Mucosa of rectum (tissue), 2 donors: ENCODE results near the gene FAM53A.

Experiments
- H3K27ac ChIP-seq, 2 donors: one replicate each; pipeline ENCODE4 v1.7.0; 2013; ENCODE audit warnings: inconsistent platforms in 2 of 2, low read depth in 2 of 2, low read length in 2 of 2
- H3K27me3 ChIP-seq, 2 donors: one replicate each; pipeline ENCODE4 v1.7.0; 2013; ENCODE audit warnings: low read length in 2 of 2; ENCODE audit not compliant: control insufficient read depth in 2 of 2, insufficient read depth in 2 of 2
- H3K36me3 ChIP-seq, 2 donors: one replicate each; pipeline ENCODE4 v1.7.0; 2013; ENCODE audit warnings: low read length in 2 of 2; ENCODE audit not compliant: control insufficient read depth in 2 of 2, insufficient read depth in 2 of 2
- H3K4me1 ChIP-seq, 2 donors: one replicate each; pipeline ENCODE4 v1.7.0; 2013; ENCODE audit warnings: low read length in 2 of 2, mild to moderate bottlenecking in 1 of 2; ENCODE audit not compliant: control insufficient read depth in 2 of 2, insufficient read depth in 2 of 2
- H3K4me3 ChIP-seq, 2 donors: one replicate each; pipeline ENCODE4 v1.7.0; 2013; ENCODE audit warnings: low read length in 2 of 2
- H3K9ac ChIP-seq, 2 donors: one replicate each; pipeline ENCODE4 v1.7.0; 2013; ENCODE audit warnings: low read length in 2 of 2, low read depth in 1 of 2, mild to moderate bottlenecking in 1 of 2
- H3K9me3 ChIP-seq, 2 donors: one replicate each; pipeline ENCODE4 v1.7.0; 2013; ENCODE audit warnings: low read length in 2 of 2; ENCODE audit not compliant: control insufficient read depth in 2 of 2
- donor health status: healthy.
- donor health status: Normal muscosa, but diverticular disease.

FAM53A gene

DNA sequence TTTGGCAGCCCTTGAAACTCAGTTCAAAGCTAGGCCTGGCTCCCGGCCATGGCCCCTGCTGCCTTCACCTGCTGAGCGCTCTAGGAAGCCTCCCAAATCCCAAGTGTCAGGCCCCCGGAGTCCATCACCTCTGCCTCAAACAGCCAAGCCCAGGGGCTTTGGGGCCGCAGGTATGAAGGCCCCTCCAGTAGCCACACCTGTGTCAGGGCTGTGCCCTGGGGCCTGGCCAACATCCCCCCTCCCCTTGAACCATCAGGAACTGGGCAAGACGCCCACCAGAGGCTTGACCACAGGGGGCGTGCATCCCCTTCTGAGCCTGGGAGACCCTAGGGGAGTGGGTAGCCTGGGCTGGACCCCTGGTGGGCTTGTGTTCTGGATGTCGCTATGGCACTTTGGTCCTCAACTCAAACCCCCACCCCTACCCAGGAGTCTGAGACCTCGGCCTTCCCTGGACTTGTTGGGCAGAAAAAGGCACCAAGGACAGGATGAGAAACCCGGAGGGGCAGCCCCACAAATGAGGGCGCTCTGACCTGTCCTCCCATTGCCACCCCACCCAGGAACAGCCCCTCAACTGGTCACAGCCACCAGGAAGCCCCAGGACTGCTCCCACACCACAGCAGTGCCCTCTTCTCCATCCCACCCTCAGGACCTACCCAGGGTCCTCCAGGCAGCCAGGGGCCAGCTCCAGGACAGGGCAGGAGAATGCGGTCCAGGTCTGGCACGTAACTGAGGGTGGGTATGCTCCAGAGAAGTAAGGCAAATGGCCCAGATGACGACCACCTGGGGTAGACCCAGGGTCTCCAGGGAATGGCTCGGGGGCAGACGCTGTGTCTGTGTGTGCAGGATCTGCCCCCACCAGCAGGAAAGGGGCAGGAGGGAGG is 32.2 kb upstream of the FAM53A start:
- no peak overlapping the region for H3K4me3 ChIP-seq
- no peaks in the 10 kb centered on the region for H3K27me3 ChIP-seq
- no peaks in the 10 kb centered on the region for H3K9me3 ChIP-seq
- H3K4me1 ChIP-seq: peaks cover 29 to 43% of the 10 kb centered on the region in 2 donors
- H3K9ac ChIP-seq: no peak overlapping the region
- peaks cover 12 to 24% of the 10 kb centered on the region in 2 donors for H3K36me3 ChIP-seq
- no peak overlapping the region for H3K27ac ChIP-seq

DNA sequence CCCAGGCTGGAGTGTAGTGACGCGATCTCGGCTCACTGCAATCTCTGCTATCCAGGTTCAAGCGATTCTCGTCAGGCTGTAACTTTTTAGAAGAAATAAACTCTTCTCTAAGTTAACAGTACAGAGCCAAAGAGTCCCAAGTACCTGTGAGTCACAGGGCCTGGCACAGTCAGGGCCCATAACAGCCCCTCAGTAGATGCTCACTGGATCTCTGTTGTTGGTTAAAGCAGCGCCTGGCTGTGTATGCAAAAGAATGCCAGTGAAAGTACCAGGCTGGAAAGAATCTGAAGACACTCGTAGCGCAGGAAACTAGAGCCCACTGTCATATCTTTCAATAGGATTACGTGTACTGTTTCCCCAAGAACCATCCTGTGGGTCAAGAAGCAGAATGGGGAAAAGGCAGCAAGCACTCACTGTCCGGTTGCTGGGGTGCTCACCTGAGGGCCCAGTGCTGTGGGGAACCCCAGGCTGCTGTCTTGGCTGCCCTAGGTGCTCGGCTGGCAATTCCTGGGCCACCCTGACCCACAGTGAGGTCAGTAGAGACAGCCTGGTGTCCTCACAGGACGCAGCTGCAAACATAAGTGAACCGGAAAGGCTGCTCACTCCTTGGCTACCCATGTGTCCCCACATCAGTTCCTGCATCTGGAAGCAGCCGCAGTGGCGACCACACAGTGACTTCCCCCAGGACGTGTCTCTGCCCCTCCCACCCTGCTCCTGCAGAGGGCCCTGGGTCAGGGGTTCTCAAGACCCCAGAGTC is 31.1 kb upstream of the FAM53A start:
- Histone ChIP-seq H3K9me3 (no peaks in the 10 kb centered on the region), H3K36me3 (peaks cover 12 to 24% of the 10 kb centered on the region in 2 donors), H3K27me3 (no peaks in the 10 kb centered on the region), H3K9ac (no peak overlapping the region), H3K27ac (peak overlapping the region in 1 of 2 donors; percentile 67), H3K4me1 (peaks cover 32 to 46% of the 10 kb centered on the region in 2 donors), H3K4me3 (peak overlapping the region in 1 of 2 donors; percentile 5)

DNA sequence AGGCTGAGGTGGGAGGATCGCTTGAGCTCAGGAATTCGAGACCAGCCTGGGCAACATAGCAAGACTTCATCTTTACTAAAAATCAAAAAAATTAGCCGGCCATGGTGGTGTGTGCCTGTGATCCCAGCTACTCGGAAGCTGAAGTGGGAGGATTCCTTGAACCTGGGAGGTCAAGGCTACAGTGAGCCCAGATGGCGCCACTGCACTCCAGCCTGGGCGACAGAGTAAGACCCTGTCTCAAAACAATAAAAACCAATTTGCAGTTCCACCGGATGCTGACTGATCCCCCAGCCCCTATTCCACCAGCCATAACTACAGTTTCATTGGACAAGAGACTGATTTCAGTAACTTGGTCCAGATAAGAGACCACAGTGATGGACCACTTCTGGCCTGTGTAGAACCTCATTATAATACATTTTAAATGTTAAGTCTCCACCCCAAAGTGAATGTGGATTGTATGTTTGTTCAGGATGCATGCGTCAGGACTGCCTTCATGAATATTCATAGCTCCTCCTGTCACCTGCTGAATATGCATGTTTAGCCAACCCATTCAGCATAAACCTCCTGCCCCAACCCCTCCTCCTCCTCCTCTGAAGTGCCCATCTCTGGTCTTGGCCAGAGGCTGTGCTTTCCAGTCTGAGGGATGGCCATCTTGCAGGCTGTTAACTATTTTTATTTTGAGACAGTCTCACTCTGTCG is 30.3 kb upstream of the FAM53A start:
- Histone ChIP-seq H3K27me3 (no peaks in the 10 kb centered on the region), H3K4me1 (peaks cover 25 to 39% of the 10 kb centered on the region in 2 donors), H3K9me3 (no peaks in the 10 kb centered on the region), H3K36me3 (peaks cover 12 to 24% of the 10 kb centered on the region in 2 donors), H3K27ac (peak overlapping the region in 1 of 2 donors; percentile 67), H3K9ac (no peak overlapping the region), H3K4me3 (no peak overlapping the region)

DNA sequence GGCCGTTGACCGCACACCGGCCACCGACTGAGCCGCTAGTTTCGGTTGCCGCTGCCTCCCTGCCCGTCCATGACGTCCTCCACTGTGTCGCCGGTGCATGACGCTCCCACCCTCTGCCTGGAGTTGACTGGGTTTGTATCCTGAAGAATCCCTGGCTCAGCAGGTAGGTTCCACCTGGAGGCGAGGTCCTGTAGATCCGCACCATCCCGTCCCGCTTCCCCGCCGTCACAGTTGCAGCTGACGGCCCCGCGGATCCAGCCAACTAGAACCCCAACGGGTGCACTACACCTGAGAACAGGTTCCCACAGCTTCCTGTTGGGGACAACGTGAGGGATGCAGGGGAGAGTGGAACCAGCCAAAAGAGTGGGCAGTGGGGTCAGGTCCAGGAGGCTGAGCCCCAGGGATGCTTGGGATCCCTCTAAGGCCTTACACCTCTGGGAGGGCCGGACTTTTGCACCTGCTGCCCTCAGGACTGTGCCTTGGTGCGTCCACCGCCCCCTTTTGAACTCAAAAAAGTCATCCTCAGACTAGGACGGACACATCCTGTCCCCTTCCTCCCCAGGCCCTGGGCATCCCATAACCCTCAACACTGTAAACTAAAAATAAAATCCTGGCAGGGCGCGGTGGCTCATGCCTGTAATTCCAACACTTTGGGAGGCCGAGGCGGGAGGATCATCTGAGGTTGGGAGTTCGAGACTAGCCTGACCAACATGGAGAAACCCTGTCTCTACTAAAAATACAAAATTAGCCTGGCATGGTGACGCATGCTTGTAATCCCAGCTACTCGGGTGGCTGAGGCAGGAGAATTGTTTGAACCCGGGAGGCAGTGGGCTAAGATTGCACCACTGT is 29.1 kb upstream of the FAM53A start:
- Histone ChIP-seq H3K27me3 (no peaks in the 10 kb centered on the region), H3K9ac (peak overlapping the region; percentile 90 to 92), H3K9me3 (no peaks in the 10 kb centered on the region), H3K4me3 (peak overlapping the region; percentile 67 to 96), H3K27ac (peak overlapping the region; percentile 98 to 99), H3K36me3 (peaks cover 10 to 21% of the 10 kb centered on the region in 2 donors), H3K4me1 (peaks cover 23 to 31% of the 10 kb centered on the region in 2 donors)

DNA sequence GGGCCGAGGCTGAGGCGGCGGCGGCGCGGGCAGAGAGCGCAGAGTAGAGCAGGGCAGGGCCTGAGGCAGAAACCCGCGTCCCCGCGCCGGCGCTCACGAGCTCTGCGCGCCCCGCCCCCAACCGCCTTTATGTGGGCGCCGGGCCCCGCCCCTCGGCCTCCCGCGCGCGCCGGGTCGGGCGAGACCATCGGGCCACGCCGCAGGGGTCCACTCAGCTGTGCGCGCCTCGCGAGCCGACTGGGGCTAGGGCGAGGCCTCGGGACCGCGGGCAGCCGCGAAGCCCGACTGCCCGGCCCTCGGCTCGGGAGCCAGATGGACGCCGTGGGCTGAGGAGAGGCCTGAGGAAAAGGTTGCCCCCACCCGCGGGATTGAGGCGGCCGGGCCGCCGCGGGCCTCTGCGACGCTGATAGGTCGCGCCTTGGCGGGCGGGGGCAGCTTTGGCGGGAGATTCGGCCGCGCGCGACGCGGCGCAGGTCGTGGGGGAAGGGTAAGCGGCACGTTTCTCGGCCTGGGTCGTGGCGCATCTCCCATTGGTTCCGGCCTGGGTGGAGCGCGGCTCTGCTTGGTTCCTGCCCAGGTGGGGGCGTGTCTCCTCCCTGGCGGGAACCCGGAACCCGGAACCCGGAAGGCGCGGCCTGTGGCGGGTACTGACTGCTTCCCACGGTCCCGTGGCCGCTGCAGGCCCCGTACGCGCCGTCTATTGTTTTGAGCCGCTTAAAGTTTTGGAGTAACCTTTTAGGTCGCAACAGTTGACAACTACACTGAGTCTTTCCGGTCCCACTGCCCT is 28.3 kb upstream of the FAM53A start, which contains the start of gene SLBP:
SLBP (minus strand) TSS at position 104 of the 787 bp plus-strand sequence. CDS start 131 bp downstream, outside the sequence.
- Histone ChIP-seq H3K36me3 (peaks cover 2 to 13% of the 10 kb centered on the region in 2 donors), H3K9ac (peak within 1 kb of the TSS; percentile 92 to 94), H3K27ac (peak within 1 kb of the TSS; percentile 98 to 99), H3K27me3 (no peaks in the 10 kb centered on the region), H3K9me3 (no peaks in the 10 kb centered on the region), H3K4me1 (peaks cover 23 to 31% of the 10 kb centered on the region in 2 donors), H3K4me3 (peak within 1 kb of the TSS; percentile 67 to 96)

DNA sequence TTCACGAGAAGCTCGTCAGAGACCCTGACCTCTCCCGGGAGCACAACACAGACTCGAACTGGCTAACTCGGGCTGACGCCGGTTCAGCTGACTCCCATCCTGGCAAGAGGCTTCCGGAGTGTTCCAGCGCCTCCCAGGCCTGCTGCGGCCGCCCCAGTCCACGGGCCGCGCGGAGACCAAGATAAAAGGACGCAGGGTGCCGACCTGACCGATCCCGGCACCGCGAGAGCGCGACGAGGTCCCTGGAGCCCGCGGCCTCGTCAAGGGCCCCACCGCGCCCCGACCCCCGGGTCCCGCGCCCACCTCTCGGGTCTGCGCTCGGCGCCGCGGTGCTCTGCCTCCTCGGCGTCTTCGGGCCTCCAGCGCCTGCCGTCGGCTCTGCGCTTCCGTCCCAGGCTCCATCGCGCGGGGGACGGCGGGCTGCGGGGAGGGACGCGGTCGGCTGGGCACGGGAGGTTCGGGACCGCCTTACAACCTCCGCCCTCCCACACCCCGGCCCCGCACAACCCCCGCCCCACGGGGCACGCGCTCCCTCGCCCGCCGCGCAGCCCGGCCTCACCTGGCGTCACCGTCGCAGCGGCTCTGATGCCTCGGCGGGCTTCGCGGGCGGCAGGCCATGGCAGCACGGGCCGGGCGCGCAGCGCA is 27.6 kb upstream of the FAM53A start:
- Histone ChIP-seq H3K27ac (peak overlapping the region; percentile 98 to 99), H3K27me3 (no peaks in the 10 kb centered on the region), H3K4me3 (peak overlapping the region; percentile 67 to 96), H3K36me3 (peaks cover 0 to 6% of the 10 kb centered on the region in 2 donors), H3K9ac (peak overlapping the region; percentile 92 to 94), H3K9me3 (no peaks in the 10 kb centered on the region), H3K4me1 (peaks cover 23 to 31% of the 10 kb centered on the region in 2 donors)

DNA sequence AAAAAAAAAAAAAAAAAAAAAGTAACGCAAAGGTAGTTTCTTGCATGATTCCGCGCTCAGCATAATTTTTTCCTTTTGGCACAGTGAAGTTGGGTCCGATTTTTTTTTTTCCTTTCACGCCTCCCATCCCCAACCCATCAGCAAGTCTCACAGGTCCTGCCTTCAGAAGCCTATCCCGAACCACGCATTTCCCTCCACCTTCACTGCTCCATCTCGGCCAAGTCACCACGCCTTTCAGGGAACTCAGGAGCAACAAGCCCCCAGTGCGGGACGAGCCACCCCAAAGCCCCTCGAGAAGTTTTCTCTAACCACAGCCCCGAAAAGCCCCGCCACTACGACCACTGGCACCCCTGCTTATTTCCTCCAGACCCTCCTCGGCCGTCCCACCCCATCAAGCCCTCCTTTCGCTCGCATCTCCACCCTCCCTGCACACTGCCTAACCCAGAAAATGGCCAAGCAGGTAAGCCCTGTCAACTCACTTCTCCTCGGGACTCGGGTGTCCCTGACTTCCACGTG is 27.0 kb upstream of the FAM53A start:
- Histone ChIP-seq H3K9me3 (no peaks in the 10 kb centered on the region), H3K36me3 (peaks cover 4 to 6% of the 10 kb centered on the region in 2 donors), H3K4me3 (peak overlapping the region; percentile 67 to 96), H3K4me1 (peaks cover 23 to 31% of the 10 kb centered on the region in 2 donors), H3K27ac (peak overlapping the region; percentile 98 to 99), H3K9ac (peak overlapping the region; percentile 92 to 94), H3K27me3 (no peaks in the 10 kb centered on the region)

DNA sequence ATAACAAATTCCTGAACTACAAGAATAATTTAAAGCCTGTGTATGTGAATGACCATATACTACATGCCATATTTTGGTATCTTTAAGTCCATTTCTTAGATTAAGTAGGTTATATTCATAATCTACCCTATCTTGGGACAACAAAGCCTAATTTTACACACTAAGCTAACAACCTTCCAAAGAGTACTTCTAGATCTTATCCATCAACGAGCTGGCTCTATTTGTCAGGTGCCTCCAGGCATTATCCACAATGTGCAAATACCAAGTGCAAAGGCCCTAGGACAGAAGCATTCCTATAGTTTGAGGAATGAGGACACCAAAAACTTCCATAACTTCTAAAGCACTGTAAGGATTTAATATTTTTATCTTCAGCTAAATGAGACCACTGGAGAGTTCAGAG is 24.5 kb upstream of the FAM53A start:
- Histone ChIP-seq H3K9ac (no peak overlapping the region), H3K27me3 (no peaks in the 10 kb centered on the region), H3K4me1 (peaks cover 12 to 14% of the 10 kb centered on the region in 2 donors), H3K9me3 (no peaks in the 10 kb centered on the region), H3K4me3 (no peak overlapping the region), H3K27ac (no peak overlapping the region), H3K36me3 (peaks cover 14 to 19% of the 10 kb centered on the region in 2 donors)
